ENCODE data around the gene STK11.
"Not testable (repeated sequence)": the region's sequence is repeated elsewhere in the genome, so short reads cannot be mapped to it uniquely, and the experiment has no call there.

The STK11 gene

GRCh38 chr19:1237027-1237659, 31.6 kb downstream of the STK11 start:
- in situ Hi-C loops (cut with HindIII; ENCODE audit: low sequenced_read_pairs), result no loop called here

GRCh38 chr19:1237754-1238368, 32.3 kb downstream of the STK11 start, which contains the start of gene CBARP:
TSS of gene CBARP (minus strand) at chr19:1238005. CDS start at chr19:1236100, 1,905 bp downstream.
- in situ Hi-C loops (cut with HindIII; ENCODE audit: low sequenced_read_pairs), result no loop called here

GRCh38 chr19:1238369-1239303, 33.1 kb downstream of the STK11 start:
- in situ Hi-C loops (cut with HindIII; ENCODE audit: low sequenced_read_pairs), result no loop called here

- in situ Hi-C loops (cut with HindIII; ENCODE audit: low sequenced_read_pairs), result no loop called here
These were observed 33.8 kb downstream of the STK11 start for GRCh38 chr19:1239420-1239795.

GRCh38 chr19:1239796-1240737, 34.5 kb downstream of the STK11 start:
- in situ Hi-C loops (cut with HindIII; ENCODE audit: low sequenced_read_pairs), result no loop called here

- in situ Hi-C loops (cut with HindIII; ENCODE audit: low sequenced_read_pairs), result no loop called here
These were observed 35.3 kb downstream of the STK11 start for GRCh38 chr19:1240925-1241324.

- in situ Hi-C loops (cut with HindIII; ENCODE audit: low sequenced_read_pairs), result no loop called here
These were observed 36.0 kb downstream of the STK11 start, which contains the start of gene ATP5F1D for GRCh38 chr19:1241417-1242095. TSS of gene ATP5F1D (plus strand) at chr19:1241751. CDS start at chr19:1241851, 100 bp downstream.

- in situ Hi-C loops (cut with HindIII; ENCODE audit: low sequenced_read_pairs), result no loop called here
These were observed 38.5 kb downstream of the STK11 start for GRCh38 chr19:1243768-1244692.

- in situ Hi-C loops (cut with HindIII; ENCODE audit: low sequenced_read_pairs), result no loop called here
These were observed 39.3 kb downstream of the STK11 start for GRCh38 chr19:1244693-1245451.

- in situ Hi-C loops (cut with HindIII; ENCODE audit: low sequenced_read_pairs), result no loop called here
These were observed 40.1 kb downstream of the STK11 start for GRCh38 chr19:1245494-1246264.

GRCh38 chr19:1246265-1247087, 40.9 kb downstream of the STK11 start:
- in situ Hi-C loops (cut with HindIII; ENCODE audit: low sequenced_read_pairs), result not testable (repeated sequence)

- in situ Hi-C loops (cut with HindIII; ENCODE audit: low sequenced_read_pairs), result no loop called here
These were observed 42.2 kb downstream of the STK11 start for GRCh38 chr19:1247748-1248138.

- in situ Hi-C loops (cut with HindIII; ENCODE audit: low sequenced_read_pairs), result no loop called here
These were observed 42.7 kb downstream of the STK11 start, which contains the start of gene MIDN for GRCh38 chr19:1248139-1248785. TSS of gene MIDN (plus strand) at chr19:1248583. CDS start at chr19:1250297, 1,714 bp downstream.

- in situ Hi-C loops (cut with HindIII; ENCODE audit: low sequenced_read_pairs), result no loop called here
These were observed 43.3 kb downstream of the STK11 start for GRCh38 chr19:1248786-1249297.

GRCh38 chr19:1249298-1249989, 43.9 kb downstream of the STK11 start:
- in situ Hi-C loops (cut with HindIII; ENCODE audit: low sequenced_read_pairs), result no loop called here
